ENCODE measurements around the gene PPOX.

DNA sequence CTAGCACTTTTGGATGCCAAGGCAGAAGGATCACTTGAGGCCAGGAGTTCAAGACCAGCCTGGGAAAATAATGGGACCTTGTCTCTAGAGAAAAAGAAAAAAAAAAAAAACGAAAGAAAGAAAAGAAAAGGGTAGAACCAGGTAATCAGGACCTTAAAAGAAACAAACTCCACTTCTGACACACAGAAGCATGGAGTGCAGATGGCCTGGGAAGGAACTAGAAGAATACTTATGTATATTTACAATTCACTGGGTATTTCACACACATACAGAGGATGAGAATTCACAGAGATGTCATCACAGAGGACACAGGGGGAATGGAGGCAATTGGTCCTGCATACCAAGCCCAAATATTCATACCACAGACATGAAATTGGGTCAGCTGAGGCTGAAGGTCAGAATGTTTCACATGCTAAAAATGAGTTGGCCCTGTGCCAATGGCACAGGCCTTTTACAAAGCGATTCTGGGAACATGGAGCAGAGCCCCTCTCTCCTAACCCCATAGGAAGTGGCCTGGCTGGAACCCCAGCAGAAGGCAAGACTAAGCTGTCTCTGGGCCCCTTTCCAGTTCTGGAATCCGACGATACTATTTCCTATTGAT lies 6.7 kb downstream of the PPOX start:
- TF ChIP-seq POLR2A (IDR thresholded peaks at IDR 0.05; ENCODE audit: low read depth, low read length) (no peak), POLR2AphosphoS5 (IDR thresholded peaks at IDR 0.05; ENCODE audit: low read depth, low read length) (no peak)

Measured in GM12892 (cell line).